Left lung (tissue), 10 donors: Measurements from ENCODE around the gene MUC4. TPM values are rescaled to one million over a fixed set of nuclear protein-coding genes. Genes with fewer than 3 reads are reported as not detected.

Experiments
- ATAC-seq: fragments of 200-7000 bp; cut with Tn5 transposase; one replicate; pipeline ENCODE4 v1.9.1; 2020; ENCODE audit warnings: moderate library complexity
- DNase-seq, 4 donors: peaks; one replicate each; pipeline ENCODE4 v3.0.0-alpha.2; 2013 to 2020
- H3K27ac ChIP-seq, 2 donors: fragments of 200-600 bp; sonication (generic) in 1 of 2; one replicate each; pipeline versions ENCODE4 v1.5.0 to v1.8.0; 2020 to 2021
- H3K27me3 ChIP-seq, 2 donors: fragments of 200-600 bp; sonication (generic) in 1 of 2; one replicate each; pipeline versions ENCODE4 v1.5.0 to v1.8.0; 2020 to 2021
- H3K36me3 ChIP-seq, 2 donors: fragments of 200-600 bp; sonication (generic) in 1 of 2; one replicate each; pipeline versions ENCODE4 v1.5.0 to v1.8.0; 2020 to 2021
- H3K4me1 ChIP-seq, 2 donors: fragments of 200-600 bp; one replicate each; pipeline ENCODE4 v1.8.0; 2021
- H3K4me3 ChIP-seq, 2 donors: fragments of 200-600 bp; sonication (generic) in 1 of 2; one replicate each; pipeline versions ENCODE4 v1.5.0 to v1.8.0; 2020 to 2021; ENCODE audit warnings: mild to moderate bottlenecking in 1 of 2
- H3K9me3 ChIP-seq, 2 donors: fragments of 200-600 bp; sonication (generic) in 1 of 2; one replicate each; pipeline versions ENCODE4 v1.5.0 to v1.8.0; 2020 to 2021
- CTCF ChIP-seq, 2 donors: fragments of 200-600 bp; sonication (generic) in 1 of 2; IDR thresholded peaks; one replicate each; pipeline versions ENCODE4 v1.5.0 to v1.8.0; 2021; ENCODE audit warnings: antibody characterized with exemption in 2 of 2
- intact Hi-C, 2 donors: fragments of 100-400 bp; cut with DNase I; formaldehyde crosslinking; loops; one replicate each; pipeline versions ENCODE4 v1.11.2 to v1.14.2; 2022
- microRNA-seq, 2 donors: library from miRNA; unstranded; fragments of <30 nt; microRNA quantifications; one replicate each; pipeline ENCODE4, GENCODE V29; 2019
- polyA plus RNA-seq, 6 donors: library from polyadenylated mRNA; unstranded; fragments of 120-200 nt; gene quantifications; one replicate each; pipeline ENCODE4 v1.2.1, GENCODE V29; 2013; ENCODE audit not compliant: insufficient read length in 6 of 6
- total RNA-seq, 2 donors: library from RNA; stranded (reverse); fragmentation: NEBNext Ultra II Directional; extraction: Animal tissue kit (Norgen Biotek cat#: 25700); gene quantifications; one replicate each; pipeline ENCODE4 v1.2.1, GENCODE V29; 2021
- donor health status: DM: no; HTN: yes; CAD: no.
- donor health status: DM: no; HTN: no; CAD: no.

Gene MUC4
- total and polyA plus RNA-seq, 8 donors: 0.35 to 12.8 (median 1.5) TPM

- Histone ChIP-seq H3K4me3 (no peak overlapping the region), H3K36me3 (peaks cover 0 to 37% of the 10 kb centered on the region in 2 donors), H3K27me3 (no peaks in the 10 kb centered on the region), H3K27ac (no peak overlapping the region), H3K4me1 (peaks cover 0 to 7% of the 10 kb centered on the region in 2 donors), H3K9me3 (no peaks in the 10 kb centered on the region)
- DNase-seq (no peak), ATAC-seq (no peak)
- TF ChIP-seq CTCF (IDR thresholded peaks at IDR 0.05): no peak
- intact Hi-C loops: no loop called here
These were observed 112.3 kb downstream of the MUC4 start for GRCh38 chr3:195699388-195699771.

GRCh38 chr3:195698647-195699387 lies 112.9 kb downstream of the MUC4 start:
- DNase-seq (no peak), ATAC-seq (peak; percentile 37)
- peaks cover 0 to 43% of the 10 kb centered on the region in 2 donors for H3K36me3 ChIP-seq
- intact Hi-C loops: no loop called here
- no peaks in the 10 kb centered on the region for H3K9me3 ChIP-seq
- H3K27me3 ChIP-seq: no peaks in the 10 kb centered on the region
- TF ChIP-seq CTCF (IDR thresholded peaks at IDR 0.05): no peak
- H3K4me1 ChIP-seq: peaks cover 0 to 7% of the 10 kb centered on the region in 2 donors
- no peak overlapping the region for H3K27ac ChIP-seq
- H3K4me3 ChIP-seq: no peak overlapping the region

- intact Hi-C loops: no loop called here
- TF ChIP-seq CTCF (IDR thresholded peaks at IDR 0.05): no peak
- Histone ChIP-seq H3K4me1 (peaks cover 0 to 7% of the 10 kb centered on the region in 2 donors), H3K36me3 (peaks cover 0 to 48% of the 10 kb centered on the region in 2 donors), H3K9me3 (no peaks in the 10 kb centered on the region), H3K27me3 (no peaks in the 10 kb centered on the region), H3K4me3 (no peak overlapping the region), H3K27ac (no peak overlapping the region)
- no peak for ATAC-seq
- DNase-seq: no peak
These were observed 113.4 kb downstream of the MUC4 start for GRCh38 chr3:195698325-195698646.

- Histone ChIP-seq H3K27me3 (no peaks in the 10 kb centered on the region), H3K4me1 (peaks cover 0 to 7% of the 10 kb centered on the region in 2 donors), H3K9me3 (no peaks in the 10 kb centered on the region), H3K36me3 (peaks cover 0 to 54% of the 10 kb centered on the region in 2 donors), H3K27ac (no peak overlapping the region), H3K4me3 (no peak overlapping the region)
- DNase-seq (no peak), ATAC-seq (peak; percentile 65)
- no peak for TF ChIP-seq CTCF (IDR thresholded peaks at IDR 0.05)
- intact Hi-C loops: no loop called here
These were observed 114.0 kb downstream of the MUC4 start for GRCh38 chr3:195697582-195698324.

Small RNA genes lying within 50 kb of the gene (microRNA-seq; reads per million reads assigned to microRNA genes)
- gene MIR570: 0.67 to 1.4 reads per million in 2 donors

Other genes with a start within 250 kb of the MUC4 start
- gene APOD, start 228.0 kb downstream of the MUC4 start, total RNA-seq: 10 to 100 TPM; 10.6 to 25.5 TPM
- 1 to 10 TPM; 3.5 to 6.2 (median 4.4) TPM for gene APOD, start 228.0 kb downstream of the MUC4 start, polyA plus RNA-seq
- gene MUC20, start 91.0 kb downstream of the MUC4 start, total RNA-seq: 10 to 100 TPM in 1 of 2 donors, 1 to 10 TPM in 1; 7.7 to 20.3 TPM
- 10 to 100 TPM in 5 of 6 donors, 1 to 10 TPM in 1; 8.9 to 22.2 (median 14.0) TPM for gene MUC20, start 91.0 kb downstream of the MUC4 start, polyA plus RNA-seq
- gene TNK2, start 96.6 kb upstream of the MUC4 start, total RNA-seq: 10 to 100 TPM; 51.9 to 58.7 TPM
- gene TNK2, start 96.6 kb upstream of the MUC4 start, polyA plus RNA-seq: 10 to 100 TPM; 49.7 to 75.7 (median 60.9) TPM